ENCODE data around the gene NAGK.
A peak's percentile ranks its signal among the peaks of the same experiment; 100 is the strongest.
"Not testable (repeated sequence)": the region's sequence is repeated elsewhere in the genome, so short reads cannot be mapped to it uniquely, and the experiment has no call there.

Gene NAGK

DNA sequence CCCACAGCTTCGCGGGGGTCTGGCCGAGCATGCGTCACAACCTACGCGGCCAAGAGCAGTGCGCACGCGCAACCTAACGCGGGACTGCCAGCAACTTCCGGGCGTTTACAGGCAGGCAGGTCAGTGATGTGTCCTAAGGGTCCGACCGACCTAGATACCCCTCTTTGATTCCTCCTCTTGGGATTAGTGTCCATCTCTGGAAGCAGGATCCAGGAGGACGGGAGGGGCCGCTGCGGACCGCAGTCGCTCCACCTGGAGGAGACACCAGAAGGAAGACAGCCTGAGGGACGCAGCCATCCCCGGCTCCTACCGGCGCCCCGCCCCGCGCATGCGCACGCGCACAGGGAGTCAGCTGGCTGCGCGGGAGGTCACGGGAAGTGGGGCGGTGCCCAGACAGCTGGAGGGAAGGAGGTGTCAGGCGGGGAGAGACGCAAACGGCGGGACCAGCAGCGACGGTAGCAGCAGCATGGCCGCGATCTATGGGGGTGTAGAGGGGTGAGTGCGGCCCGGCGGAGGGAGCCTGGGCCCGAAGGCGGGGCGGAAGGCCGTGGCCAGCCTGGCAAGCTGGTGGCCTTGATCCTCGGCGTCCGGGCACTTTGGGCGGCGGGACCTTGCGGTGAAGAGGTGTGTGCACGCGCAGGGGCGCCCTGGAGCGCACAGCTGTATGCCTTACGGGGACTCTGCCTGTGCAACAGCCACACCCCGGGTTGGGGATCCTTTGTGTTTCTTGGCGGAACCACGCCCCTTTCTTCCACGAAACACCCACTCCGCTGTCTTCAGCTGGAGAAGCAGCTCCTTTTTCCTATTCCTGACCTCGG is at the start of gene NAGK:
TSS of gene NAGK (plus strand) at position 431 of the 818 bp plus-strand sequence. CDS start at position 467, 36 bp downstream.
- DNase-seq (ENCODE audit: low read depth in 2 of 2): peak; percentile 93 to 96

DNA sequence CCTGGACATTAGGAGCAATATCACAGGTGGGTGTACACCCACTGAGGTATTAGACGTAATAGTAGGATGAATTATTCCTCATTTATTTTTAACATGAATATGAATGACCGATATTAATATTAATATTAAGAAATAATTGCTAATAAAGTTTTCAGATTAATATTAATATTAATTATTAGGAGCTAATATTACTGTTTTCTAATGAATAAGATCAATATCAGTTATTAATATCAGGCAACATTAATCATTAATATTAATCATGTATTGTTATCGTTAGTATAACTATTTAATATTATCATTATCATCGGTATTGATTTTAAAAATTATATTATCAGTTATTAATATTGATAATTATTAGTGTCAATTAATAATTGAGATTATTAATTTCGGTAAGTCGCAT is 48.5 kb upstream of the NAGK start:
- not testable (repeated sequence) for DNase-seq (ENCODE audit: low read depth in 2 of 2)

DNA sequence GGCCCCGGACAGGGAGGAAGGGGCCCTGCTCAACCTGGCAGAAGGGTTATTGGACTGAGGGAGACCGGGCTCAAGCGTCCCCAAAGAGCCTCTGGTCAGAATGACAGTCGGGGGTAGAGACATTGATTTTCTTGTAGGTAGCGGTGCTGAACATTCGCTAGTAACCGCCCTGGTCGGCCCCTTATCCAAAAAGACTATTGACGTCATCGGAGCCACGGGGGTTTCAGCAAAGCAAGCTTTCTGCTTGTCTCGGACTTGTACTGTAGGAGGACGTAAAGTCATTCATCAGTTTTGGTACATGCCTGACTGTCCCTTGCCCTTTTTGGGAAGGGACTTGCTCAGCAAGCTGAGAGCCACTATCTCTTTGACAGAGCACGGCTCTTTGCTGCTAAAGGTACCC is 47.1 kb upstream of the NAGK start:
- DNase-seq (ENCODE audit: low read depth in 2 of 2): not testable (repeated sequence)

DNA sequence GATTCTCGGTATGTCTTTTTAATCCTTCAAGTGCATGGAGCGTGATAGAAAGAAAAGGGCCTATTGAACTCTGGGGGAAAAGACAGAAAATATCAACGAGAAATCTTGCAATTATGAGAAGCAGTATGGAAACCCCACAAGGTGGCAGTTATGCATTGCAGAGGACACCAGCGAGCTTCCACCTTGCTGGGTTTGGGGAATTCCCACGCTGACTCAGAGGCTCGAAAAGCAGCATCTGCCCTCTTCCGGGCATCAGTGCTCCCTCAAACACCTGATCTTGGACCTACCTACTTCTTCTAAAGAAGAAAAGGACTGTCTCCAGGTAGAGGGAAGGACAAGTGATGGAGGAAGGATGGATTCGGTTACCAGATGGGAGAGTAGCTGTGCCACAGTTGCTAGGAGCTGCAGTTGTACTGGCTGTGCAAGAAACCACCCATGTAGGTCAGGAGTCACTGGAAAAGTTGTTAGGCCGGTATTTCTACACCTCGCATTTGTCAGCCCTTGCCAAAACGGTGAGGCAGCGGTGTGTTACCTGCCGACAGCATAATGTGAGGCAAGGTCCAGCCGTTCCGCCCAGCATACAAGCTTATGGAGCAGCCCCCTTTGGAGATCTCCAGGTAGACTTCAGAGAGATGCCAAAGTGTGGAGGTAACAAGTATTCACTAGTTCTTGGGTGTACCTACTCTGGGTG is 44.8 kb upstream of the NAGK start:
- peak; percentile 20 to 48 for DNase-seq (ENCODE audit: low read depth in 2 of 2)

DNA sequence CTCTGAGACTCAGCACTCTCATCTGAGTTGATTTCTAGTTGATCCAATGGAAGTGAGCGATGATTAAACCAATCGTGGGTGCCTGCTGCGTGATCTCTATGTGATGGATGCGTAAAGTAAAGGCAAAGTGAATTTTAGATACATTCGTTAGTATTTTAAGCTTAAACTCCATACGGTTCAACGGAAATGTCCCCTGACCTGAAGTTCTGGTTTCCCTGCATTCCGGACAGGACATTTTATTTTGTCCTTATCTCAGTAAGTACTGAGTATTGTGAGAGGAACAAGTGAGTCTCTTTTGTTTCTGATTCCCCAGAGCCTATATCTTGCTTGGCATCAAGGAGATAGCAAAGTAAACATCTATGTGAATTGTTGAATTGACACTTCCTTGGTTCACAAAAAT is 32.2 kb upstream of the NAGK start:
- not testable (repeated sequence) for DNase-seq (ENCODE audit: low read depth in 2 of 2)

DNA sequence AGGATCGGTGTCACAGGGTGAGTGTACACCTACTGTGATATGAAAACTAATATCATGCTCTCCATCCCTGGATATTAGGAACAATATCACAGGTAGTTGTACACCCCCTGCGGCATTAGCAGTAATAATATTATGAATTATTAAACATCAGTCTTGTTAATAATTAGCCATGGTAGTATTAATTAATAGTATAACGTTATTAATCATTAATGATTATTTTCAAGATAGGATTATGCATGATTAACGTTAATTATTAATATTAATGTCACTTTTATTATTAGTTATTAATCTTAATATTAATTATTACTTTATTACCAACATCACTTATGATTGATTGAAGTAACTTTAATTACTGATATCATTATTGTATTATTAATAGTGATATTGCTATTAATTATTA is 26.2 kb upstream of the NAGK start:
- DNase-seq (ENCODE audit: low read depth in 2 of 2): no peak

DNA sequence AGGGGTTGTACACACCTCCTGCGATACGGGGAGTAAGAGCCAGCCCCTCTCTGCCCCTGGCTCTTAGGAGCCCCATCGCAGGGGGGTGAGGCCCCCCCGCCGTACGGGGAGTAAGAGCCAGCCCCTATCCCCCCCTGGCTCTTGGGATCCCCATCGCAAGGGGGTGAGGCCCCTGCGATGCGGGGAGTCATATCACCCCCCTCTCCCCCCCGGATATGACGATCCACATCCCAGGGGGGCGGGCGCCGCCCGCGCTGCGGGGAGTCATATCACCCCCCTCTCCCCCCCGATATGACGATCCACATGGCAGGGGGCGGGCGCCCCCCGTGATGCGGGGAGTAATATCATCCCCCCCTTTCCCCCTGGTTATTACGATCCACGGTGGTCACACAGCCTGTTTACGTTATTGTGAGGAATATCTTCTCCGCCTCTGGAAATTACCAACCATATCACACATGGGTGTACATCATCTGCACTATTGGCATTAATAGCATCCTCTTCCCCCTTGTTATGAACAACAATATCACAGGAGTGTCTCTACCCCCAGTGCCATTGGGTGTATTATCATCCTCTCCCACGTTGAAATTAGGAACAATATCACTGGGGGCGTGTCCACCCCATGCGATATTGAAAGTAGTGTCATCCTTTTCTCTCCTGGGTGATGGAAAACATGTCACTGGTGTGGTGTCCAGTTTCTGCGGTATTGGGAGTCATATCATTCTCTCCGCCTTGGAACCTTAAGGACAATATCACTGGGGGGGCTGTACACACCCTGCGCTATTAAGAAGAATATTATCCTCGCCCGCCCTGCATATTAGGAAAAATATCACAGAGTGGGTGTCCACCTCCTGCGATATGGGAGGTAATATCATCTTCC is 24.7 kb upstream of the NAGK start:
- no peak for DNase-seq (ENCODE audit: low read depth in 2 of 2)

DNA sequence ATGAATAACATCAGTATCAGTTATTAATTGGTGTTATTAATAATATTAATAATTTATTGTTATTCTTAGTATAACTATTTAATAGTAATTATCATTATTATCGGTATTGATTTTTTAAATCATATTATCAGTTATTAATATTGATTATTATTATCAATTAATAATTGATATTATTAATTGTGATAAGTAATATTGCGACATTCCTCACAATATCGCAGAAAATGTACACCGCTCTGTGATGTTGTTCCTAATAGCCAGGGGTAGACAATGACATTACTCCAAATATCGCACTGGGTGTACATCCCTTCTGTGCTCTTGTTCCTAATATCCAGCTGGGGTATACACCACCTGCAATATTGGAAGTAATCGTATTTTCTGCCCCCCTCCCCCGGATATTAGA is 23.3 kb upstream of the NAGK start:
- DNase-seq (ENCODE audit: low read depth in 2 of 2): no peak

DNA sequence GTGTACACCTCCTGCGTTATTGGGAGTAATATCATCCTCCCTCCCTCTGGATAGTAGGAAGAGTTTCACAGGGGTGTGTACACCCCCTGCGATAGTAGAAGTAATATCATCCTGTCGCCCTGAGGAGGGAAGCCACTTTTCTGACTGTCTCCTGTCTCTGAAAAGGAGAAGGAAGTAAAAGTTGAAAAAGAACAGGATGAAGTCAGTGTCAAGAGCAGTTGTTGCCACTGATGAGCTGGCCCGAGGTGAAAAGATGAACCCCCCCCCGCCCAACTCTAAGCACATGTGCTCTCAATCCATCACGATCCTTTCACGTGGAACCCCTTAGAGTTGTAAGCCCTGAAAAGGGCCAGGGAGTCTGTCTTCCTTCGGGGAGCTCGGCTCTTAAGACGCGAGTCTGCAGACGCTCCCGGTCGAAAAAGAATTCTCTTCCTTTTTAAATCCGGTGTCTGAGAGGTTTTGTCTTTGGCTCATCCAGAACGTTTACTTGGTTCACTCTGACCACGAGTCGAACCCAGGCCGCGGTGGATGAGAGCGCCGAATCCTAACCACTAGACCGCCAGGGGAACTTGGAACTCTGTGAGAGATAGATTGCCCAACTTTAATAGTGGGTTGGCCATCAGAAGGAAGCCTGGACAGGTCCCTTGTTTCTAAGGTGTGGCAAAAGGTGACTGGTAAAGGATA is 22.4 kb upstream of the NAGK start:
- no peak for DNase-seq (ENCODE audit: low read depth in 2 of 2)

DNA sequence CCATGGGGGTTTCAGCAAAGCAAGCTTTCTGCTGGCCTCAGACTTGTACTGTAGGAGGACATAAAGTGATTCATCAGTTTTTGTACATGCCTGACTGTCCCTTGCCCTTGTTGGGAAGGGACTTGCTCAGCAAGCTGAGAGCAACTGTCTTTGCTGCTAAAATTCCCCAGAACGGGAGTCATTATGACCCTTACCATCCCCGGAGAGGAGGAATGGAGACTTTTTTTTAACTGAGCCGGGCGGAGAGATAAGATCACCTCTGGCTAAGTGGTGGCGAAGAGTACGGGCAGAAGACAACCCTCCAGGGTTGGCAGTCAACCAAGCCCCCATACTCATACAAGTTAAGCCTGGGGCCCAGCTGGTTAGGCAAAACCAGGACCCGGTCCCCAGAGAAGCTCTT is 20.4 kb upstream of the NAGK start:
- DNase-seq (ENCODE audit: low read depth in 2 of 2): no peak

DNA sequence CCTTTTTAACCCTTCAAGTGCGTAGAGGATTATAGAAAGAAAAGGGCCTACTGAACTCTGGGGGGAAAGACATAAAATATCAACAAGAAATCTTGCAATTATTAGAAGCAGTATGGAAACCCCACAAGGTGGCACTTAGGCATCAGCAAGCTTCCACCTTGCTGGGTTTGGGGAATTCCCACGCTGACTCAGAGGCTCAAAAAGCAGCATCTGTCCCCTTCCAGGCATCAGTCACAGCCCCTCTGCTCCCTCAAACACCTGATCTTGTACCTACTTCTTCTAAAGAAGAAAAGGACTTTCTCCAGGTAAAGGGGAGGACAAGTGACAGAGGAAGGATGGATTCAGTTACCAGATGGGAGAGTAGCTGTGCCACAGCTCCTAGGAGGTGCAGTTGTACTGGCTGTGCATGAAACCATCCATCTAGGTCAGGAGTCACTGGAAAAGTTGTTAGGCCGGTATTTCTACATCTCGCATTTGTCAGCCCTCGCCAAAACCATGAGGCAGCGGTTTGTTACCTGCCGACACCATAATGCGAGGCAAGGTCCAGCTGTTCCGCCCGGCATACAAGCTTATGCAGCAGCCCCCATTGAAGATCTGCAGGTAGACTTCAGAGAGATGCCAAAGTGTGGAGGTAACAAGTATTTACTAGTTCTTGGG is 18.6 kb upstream of the NAGK start:
- DNase-seq (ENCODE audit: low read depth in 2 of 2): peak; percentile 27 to 43

DNA sequence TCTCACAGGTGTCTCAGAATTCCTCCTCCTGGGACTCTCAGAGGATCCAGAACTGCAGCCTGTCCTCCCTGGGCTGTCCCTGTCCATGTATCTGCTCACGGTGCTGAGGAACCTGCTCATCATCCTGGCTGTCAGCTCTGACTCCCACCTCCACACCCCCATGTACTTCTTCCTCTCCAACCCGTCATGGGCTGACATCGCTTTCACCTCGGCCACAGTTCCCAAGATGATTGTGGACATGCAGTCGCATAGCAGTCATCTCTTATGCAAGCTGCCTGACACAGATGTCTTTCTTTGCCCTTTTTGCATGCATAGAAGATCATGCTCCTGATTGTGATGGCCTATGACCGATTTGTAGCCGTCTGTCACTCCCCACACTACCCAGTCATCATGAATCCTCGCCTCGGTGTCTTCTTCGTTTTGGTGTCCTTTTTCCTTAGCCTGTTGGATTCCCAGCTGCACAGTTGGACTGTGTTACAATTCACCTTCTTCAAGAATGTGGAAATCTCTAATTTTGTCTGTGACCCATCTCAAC is 13.2 kb upstream of the NAGK start:
- not testable (repeated sequence) for DNase-seq (ENCODE audit: low read depth in 2 of 2)

DNA sequence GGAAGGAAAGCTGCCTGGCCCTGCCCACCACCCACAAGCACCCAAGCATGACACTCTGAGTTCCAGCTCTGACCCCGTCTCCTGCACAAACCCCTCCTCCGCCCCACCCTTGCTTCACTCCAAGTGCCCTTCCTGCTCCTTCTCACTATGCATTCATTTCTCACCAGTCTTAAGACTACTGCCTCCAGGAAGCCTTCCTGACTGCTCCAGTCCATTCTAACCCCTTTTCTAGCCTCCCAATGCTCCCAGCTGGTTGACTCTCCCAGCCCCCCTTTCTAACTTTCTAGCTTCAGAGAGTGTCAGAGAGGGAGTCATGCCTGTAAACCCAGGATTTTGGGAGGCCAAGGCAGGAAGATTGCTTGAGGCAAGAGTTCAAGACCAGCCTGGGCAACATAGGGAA is 8.2 kb upstream of the NAGK start:
- no peak for DNase-seq (ENCODE audit: low read depth in 2 of 2)

DNA sequence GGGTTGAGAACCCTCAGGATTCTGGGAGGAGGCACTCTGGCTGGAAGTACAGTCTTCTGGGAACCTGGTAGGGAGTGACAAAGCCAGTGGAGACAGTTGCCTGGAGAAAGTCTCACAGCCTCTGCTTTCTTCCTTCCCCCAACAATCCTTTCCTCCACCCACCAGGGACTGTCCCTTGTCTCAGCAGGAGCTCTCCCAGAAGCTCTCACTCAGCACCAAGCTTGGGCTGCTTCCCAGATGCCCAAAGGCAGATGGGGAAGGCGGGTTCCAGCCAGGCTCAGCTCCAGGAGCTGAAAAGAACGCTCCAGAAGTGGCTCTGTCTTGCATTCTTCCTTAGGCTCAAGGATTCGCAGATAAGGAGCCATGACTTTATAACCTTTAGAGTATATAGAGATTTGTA is 7.6 kb upstream of the NAGK start:
- DNase-seq (ENCODE audit: low read depth in 2 of 2): no peak

DNA sequence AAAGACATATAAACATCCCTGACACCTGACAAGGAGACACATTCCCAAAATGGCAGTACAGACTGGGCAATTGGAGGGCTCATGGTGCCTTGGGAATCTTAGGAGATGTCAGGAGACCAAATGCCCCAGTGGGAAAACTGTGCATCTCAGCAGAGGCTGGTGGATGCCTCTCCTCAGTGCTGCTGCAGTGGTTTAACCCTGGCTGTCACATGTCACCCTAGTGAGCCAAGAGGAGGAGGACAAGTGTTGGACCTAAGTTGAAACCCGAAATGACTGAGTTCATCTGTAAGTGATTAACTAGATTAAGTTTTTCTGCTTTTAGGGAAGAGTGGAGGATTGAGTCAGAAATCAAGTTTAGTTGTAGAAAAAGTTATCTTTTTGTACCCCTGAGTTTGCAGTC is 5.2 kb upstream of the NAGK start:
- no peak for DNase-seq (ENCODE audit: low read depth in 2 of 2)

DNA sequence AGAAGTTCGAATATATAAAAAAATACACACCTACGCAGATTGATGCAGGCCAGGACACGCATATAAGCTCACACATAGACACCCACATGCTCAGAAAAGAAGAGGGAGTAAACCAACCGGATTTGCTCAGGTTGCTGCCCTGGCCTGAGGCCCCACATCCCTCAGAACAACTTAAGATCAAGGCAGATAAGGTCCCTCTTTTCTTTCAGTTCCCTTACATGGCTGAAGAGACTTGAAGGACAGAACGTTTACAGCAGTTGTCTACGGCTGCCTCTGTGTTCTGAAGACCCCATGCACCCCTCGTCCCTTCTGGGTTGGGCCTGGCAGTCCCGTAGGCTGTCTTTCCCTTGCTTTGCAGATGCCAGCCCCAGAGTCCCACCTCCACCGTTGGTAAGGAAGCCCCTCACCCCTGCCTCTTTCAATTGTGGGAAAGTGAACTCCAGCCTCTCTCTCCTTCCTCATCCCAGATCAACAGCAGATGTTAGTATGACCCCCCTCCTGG is 4.3 kb upstream of the NAGK start:
- no peak for DNase-seq (ENCODE audit: low read depth in 2 of 2)

DNA sequence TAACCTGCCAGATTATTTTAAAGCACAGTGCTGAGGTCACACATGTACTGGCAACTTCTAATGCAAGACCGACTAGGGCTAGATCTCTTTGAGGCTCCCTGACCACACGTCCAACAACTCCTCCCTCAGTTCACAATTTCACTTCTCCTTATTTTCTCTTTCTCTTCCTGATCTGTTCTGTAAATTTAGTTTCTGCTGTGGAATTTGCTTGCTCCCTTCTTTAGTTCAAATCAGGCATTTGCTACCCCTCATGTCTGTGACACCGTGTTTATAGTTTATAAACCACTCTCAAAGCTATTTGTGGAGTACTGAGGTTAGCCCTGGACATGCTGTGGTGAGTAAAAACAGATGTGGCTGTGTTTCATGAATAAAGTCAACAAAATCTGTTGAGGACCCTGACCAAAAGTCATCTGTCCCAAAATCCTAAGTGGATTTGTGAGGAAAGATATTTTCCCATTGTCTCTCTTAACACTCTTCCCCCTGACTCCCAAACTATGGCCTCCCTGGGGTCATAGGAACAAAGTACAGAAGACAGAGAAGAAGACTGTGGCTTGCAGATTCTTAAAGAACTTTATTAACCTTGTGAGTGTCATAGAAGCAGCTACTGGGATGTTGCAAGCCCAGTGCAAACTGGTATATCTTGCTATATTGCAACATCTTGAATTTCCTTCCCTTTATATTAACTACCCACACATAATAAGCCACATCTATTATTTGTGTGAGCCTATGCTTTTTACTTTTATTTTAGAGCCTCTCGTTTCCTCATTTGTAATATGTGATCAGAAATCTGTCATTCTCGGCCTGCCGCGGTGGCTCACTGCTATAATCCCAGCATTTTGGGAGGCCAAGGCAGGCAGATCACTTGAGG is 3.5 kb upstream of the NAGK start:
- DNase-seq (ENCODE audit: low read depth in 2 of 2): no peak

DNA sequence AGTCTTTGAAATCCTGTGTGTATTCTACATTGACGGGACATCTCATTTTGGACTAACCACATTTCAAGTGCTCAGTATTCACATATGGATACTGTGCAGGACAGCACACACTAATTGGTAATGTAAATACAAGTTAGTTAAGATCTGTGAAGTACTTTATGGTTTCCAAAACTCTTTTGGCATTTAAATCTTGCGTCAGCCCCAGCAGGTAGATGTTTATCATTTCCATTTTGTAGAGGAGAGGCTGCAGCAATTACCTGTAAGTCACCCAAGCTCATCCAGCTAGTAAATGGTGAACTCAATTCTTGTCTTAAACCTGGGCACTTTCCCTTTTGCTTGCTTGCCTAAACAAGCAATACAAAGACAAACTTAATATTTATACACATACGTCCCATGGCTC is 1.6 kb upstream of the NAGK start:
- DNase-seq (ENCODE audit: low read depth in 2 of 2): no peak

DNA sequence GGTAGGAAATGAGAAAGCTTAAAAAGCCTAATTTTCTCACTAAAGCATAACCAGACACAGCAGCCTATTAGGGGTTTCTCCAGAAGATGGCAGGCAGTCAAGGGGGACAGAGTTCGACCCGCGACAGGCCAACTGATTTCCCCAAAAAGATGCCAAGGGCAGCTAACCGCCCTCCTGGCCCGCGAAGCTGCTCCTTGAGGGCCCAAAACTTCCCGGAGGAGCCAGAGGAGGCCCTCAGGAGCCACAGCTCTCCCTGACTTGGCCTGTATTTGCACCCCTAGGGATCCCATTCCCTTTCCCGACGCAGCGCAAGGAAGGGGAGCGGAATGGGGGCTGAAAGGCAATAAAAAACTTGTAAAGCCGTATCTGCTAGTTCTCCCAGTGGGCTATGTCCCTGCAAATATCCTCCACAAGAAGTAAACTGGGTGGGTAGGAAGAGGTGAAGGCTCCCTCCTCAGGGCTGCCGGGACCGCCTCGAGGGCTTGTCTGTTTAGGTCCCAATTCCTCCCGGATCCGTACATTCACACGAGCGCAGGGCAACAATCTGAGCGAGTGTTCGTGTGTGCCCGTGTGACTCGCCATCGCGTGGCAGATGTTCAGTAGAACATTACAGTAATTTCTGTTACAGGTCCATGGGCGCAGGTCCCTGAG is 756 bp upstream of the NAGK start:
- no peak for DNase-seq (ENCODE audit: low read depth in 2 of 2)
